GM12892 (cell line): Measurements from ENCODE around the gene CHST14.

Source experiments
- POLR2A ChIP-seq: IDR thresholded peaks from 2 replicates; pipeline ENCODE4 v1.6.1; 2011; ENCODE audit warnings: low read depth, low read length, control low read depth
- POLR2AphosphoS5 ChIP-seq: IDR thresholded peaks from 2 replicates; pipeline ENCODE4 v1.6.1; 2011; ENCODE audit warnings: low read depth, low read length, control low read depth
- TAF1 ChIP-seq: IDR thresholded peaks from 2 replicates; pipeline ENCODE4 v1.6.1; 2011; ENCODE audit warnings: low read depth, mild to moderate bottlenecking, control low read depth, low read length, borderline replicate concordance

- TF ChIP-seq POLR2AphosphoS5, result no peak
- TF ChIP-seq POLR2A, result no peak
- TF ChIP-seq TAF1, result no peak
Measured at GRCh38 chr15:40511093-40511471, 40.3 kb downstream of the CHST14 start.
